Measurements from ENCODE around the gene DENND4C.

DNA sequence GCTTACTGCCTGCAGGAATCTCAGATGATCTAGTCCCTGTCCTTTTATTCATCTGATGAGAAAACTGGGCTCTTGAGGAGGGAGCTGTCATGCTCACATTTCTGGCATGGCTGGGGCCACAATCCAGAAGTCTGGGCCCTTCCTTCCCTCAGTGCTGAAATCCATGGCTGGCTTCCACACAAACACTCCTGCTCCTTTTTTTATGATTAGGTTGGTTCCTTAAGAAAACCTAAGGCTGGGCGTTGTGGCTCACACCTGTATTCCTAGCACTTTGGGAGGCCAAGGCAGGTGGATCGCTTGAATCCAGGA, 179.7 kb downstream of the DENND4C start:
- TF ChIP-seq, protein P1, sequence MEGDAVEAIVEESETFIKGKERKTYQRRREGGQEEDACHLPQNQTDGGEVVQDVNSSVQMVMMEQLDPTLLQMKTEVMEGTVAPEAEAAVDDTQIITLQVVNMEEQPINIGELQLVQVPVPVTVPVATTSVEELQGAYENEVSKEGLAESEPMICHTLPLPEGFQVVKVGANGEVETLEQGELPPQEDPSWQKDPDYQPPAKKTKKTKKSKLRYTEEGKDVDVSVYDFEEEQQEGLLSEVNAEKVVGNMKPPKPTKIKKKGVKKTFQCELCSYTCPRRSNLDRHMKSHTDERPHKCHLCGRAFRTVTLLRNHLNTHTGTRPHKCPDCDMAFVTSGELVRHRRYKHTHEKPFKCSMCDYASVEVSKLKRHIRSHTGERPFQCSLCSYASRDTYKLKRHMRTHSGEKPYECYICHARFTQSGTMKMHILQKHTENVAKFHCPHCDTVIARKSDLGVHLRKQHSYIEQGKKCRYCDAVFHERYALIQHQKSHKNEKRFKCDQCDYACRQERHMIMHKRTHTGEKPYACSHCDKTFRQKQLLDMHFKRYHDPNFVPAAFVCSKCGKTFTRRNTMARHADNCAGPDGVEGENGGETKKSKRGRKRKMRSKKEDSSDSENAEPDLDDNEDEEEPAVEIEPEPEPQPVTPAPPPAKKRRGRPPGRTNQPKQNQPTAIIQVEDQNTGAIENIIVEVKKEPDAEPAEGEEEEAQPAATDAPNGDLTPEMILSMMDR (conservative IDR thresholded peaks at IDR 0.05; ENCODE audit: low read depth, low read length), result no peak
- no peak for TF ChIP-seq RFX5 (IDR thresholded peaks at IDR 0.05; ENCODE audit: low read depth, low read length)
- TF ChIP-seq POLR2A (IDR thresholded peaks at IDR 0.05; ENCODE audit: low read depth, low read length), result no peak
- TF ChIP-seq FOS (IDR thresholded peaks at IDR 0.05; ENCODE audit: low read depth, low read length), result no peak
- no peak for TF ChIP-seq CEBPB (IDR thresholded peaks at IDR 0.05; ENCODE audit: low read depth, low read length)
- no peak for TF ChIP-seq SMC3 (IDR thresholded peaks at IDR 0.05; ENCODE audit: low read depth, low read length)
- no peak for TF ChIP-seq MAFK (IDR thresholded peaks at IDR 0.05; ENCODE audit: low read depth, low read length)
- no peak for TF ChIP-seq RAD21 (IDR thresholded peaks at IDR 0.05; ENCODE audit: low read length)
- TF ChIP-seq, protein P2, sequence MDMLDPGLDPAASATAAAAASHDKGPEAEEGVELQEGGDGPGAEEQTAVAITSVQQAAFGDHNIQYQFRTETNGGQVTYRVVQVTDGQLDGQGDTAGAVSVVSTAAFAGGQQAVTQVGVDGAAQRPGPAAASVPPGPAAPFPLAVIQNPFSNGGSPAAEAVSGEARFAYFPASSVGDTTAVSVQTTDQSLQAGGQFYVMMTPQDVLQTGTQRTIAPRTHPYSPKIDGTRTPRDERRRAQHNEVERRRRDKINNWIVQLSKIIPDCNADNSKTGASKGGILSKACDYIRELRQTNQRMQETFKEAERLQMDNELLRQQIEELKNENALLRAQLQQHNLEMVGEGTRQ (IDR thresholded peaks at IDR 0.05; ENCODE audit: low read depth, low read length), result no peak

Measured in IMR-90 (cell line).